H9 (cell line): ENCODE data around the gene TNC. TPM values are rescaled to one million over a fixed set of nuclear protein-coding genes. Genes with fewer than 3 reads are reported as not detected.

ENCODE experiments used
- DNase-seq: peaks from one replicate; pipeline ENCODE4 v3.0.0-alpha.2; 2017
- H2AFZ ChIP-seq: one replicate; pipeline ENCODE4 v1.6.1; 2013; ENCODE audit warnings: mild to moderate bottlenecking, low read length, control low read depth, moderate library complexity
- H2AK5ac ChIP-seq: 2 replicates; pipeline ENCODE4 v1.6.1; 2013; ENCODE audit warnings: low read length, control low read depth, mixed read lengths; ENCODE audit not compliant: insufficient read length
- H2BK120ac ChIP-seq: one replicate; pipeline ENCODE4 v1.6.1; 2013; ENCODE audit warnings: low read depth, mild to moderate bottlenecking, low read length, control low read depth, inconsistent platforms; ENCODE audit not compliant: poor library complexity, severe bottlenecking
- H2BK12ac ChIP-seq: 2 replicates; pipeline ENCODE4 v1.6.1; 2013; ENCODE audit warnings: low read length, control low read depth, mixed read lengths, low read depth; ENCODE audit not compliant: insufficient read length
- H2BK15ac ChIP-seq: 2 replicates; pipeline ENCODE4 v1.6.1; 2013; ENCODE audit warnings: low read depth, low read length, control low read depth
- H2BK20ac ChIP-seq: one replicate; pipeline ENCODE4 v1.6.1; 2013; ENCODE audit warnings: low read depth, mild to moderate bottlenecking, low read length, control low read depth, inconsistent platforms; ENCODE audit not compliant: poor library complexity, severe bottlenecking
- H2BK5ac ChIP-seq: 2 replicates; pipeline ENCODE4 v1.6.1; 2013; ENCODE audit warnings: low read length, control low read depth, mixed read lengths; ENCODE audit not compliant: insufficient read length
- H3K14ac ChIP-seq: 2 replicates; pipeline ENCODE4 v1.6.1; 2013; ENCODE audit warnings: low read length, control low read depth; ENCODE audit not compliant: insufficient read depth
- H3K18ac ChIP-seq: 2 replicates; pipeline ENCODE4 v1.6.1; 2013; ENCODE audit warnings: low read depth, mild to moderate bottlenecking, mixed read lengths, low read length, control low read depth; ENCODE audit not compliant: insufficient read length
- H3K23ac ChIP-seq: 2 replicates; pipeline ENCODE4 v1.6.1; 2013; ENCODE audit warnings: low read length, control low read depth, mixed read lengths, low read depth; ENCODE audit not compliant: insufficient read length
- H3K23me2 ChIP-seq: 2 replicates; pipeline ENCODE4 v1.6.1; 2013; ENCODE audit warnings: low read depth, mild to moderate bottlenecking, mixed read lengths, low read length, control low read depth; ENCODE audit not compliant: insufficient read length, poor library complexity, severe bottlenecking
- H3K27ac ChIP-seq: 2 replicates; pipeline ENCODE4 v1.5.1; 2013; ENCODE audit warnings: low read length, control low read depth, mixed read lengths, low read depth; ENCODE audit not compliant: insufficient read length
- H3K27me3 ChIP-seq: 2 replicates; pipeline ENCODE4 v1.6.1; 2013; ENCODE audit warnings: low read length, control low read depth, inconsistent platforms; ENCODE audit not compliant: insufficient read depth
- H3K4ac ChIP-seq: 2 replicates; pipeline ENCODE4 v1.6.1; 2013; ENCODE audit warnings: low read depth, mild to moderate bottlenecking, control low read depth, inconsistent platforms, low read length, moderate library complexity
- H3K4me1 ChIP-seq: 2 replicates; pipeline ENCODE4 v1.6.1; 2013; ENCODE audit warnings: low read length, control low read depth, inconsistent platforms; ENCODE audit not compliant: insufficient read depth
- H3K4me2 ChIP-seq: 2 replicates; pipeline ENCODE4 v1.6.1; 2013; ENCODE audit warnings: low read length, control low read depth, mixed read lengths; ENCODE audit not compliant: insufficient read length, insufficient read depth
- H3K56ac ChIP-seq: 2 replicates; pipeline ENCODE4 v1.6.1; 2013; ENCODE audit warnings: low read depth, mild to moderate bottlenecking, mixed read lengths, low read length, control low read depth; ENCODE audit not compliant: insufficient read length
- H3K79me1 ChIP-seq: 2 replicates; pipeline ENCODE4 v1.6.1; 2013; ENCODE audit warnings: low read depth, mild to moderate bottlenecking, moderate library complexity, low read length, control low read depth, inconsistent platforms; ENCODE audit not compliant: insufficient read depth, poor library complexity, severe bottlenecking
- H3K79me2 ChIP-seq: 2 replicates; pipeline ENCODE4 v1.6.1; 2013; ENCODE audit warnings: low read length, control low read depth, inconsistent platforms; ENCODE audit not compliant: insufficient read depth
- H3K9ac ChIP-seq: 2 replicates; pipeline ENCODE4 v1.6.1; 2013; ENCODE audit warnings: low read length, control low read depth, mixed read lengths; ENCODE audit not compliant: insufficient read length; ENCODE audit errors: extremely low read depth
- H3K9me3 ChIP-seq: one replicate; pipeline ENCODE4 v1.6.1; 2013; ENCODE audit warnings: low read depth, low read length, inconsistent platforms; ENCODE audit not compliant: control insufficient read depth
- H3T11ph ChIP-seq: one replicate; pipeline ENCODE4 v1.6.1; 2013; ENCODE audit warnings: mild to moderate bottlenecking, low read length, control low read depth, inconsistent platforms
- H4K20me1 ChIP-seq: one replicate; pipeline ENCODE4 v1.6.1; 2013; ENCODE audit not compliant: control insufficient read depth, insufficient read length, insufficient read depth
- H4K5ac ChIP-seq: 2 replicates; pipeline ENCODE4 v1.6.1; 2013; ENCODE audit warnings: low read depth, mild to moderate bottlenecking, mixed read lengths, low read length, control low read depth; ENCODE audit not compliant: insufficient read length
- H4K8ac ChIP-seq: replicated peaks from 2 replicates; pipeline ENCODE4 v1.6.1; 2013; ENCODE audit warnings: low read length, control low read depth, mixed read lengths, low read depth; ENCODE audit not compliant: insufficient read length
- H4K91ac ChIP-seq: 2 replicates; pipeline ENCODE4 v1.6.1; 2013; ENCODE audit warnings: low read depth, mild to moderate bottlenecking, moderate library complexity, mixed read lengths, low read length, control low read depth; ENCODE audit not compliant: insufficient read length
- H3K27ac Mint-ChIP-seq, 3 experiments: 2 replicates in 2 of 3; 3 replicates in 1 of 3; pipeline ENCODE4 v1.8.0; 2020 to 2021; ENCODE audit warnings: mixed read lengths in 3 of 3, mild to moderate bottlenecking in 1 of 3, moderate library complexity in 1 of 3
- H3K27me3 Mint-ChIP-seq: 2 replicates; pipeline ENCODE4 v1.8.0; 2021; ENCODE audit warnings: low read depth, mild to moderate bottlenecking, moderate library complexity, mixed read lengths
- H3K36me3 Mint-ChIP-seq, 3 experiments: 2 replicates in 2 of 3; 3 replicates in 1 of 3; pipeline ENCODE4 v1.8.0; 2020 to 2021; ENCODE audit warnings: low read depth in 3 of 3, mixed read lengths in 3 of 3; ENCODE audit not compliant: insufficient read depth in 1 of 3
- H3K4me1 Mint-ChIP-seq, 2 experiments: 2 replicates each; pipeline ENCODE4 v1.8.0; 2020; ENCODE audit warnings: mixed read lengths in 2 of 2
- H3K4me3 Mint-ChIP-seq, 2 experiments: 2 replicates in 1 of 2; 3 replicates in 1 of 2; pipeline ENCODE4 v1.8.0; 2020 to 2021; ENCODE audit warnings: mild to moderate bottlenecking in 2 of 2, mixed read lengths in 2 of 2, moderate library complexity in 1 of 2
- H3K9me3 Mint-ChIP-seq, 2 experiments: 2 replicates in 1 of 2; 3 replicates in 1 of 2; pipeline ENCODE4 v1.8.0; 2020; ENCODE audit warnings: mild to moderate bottlenecking in 2 of 2, mixed read lengths in 2 of 2, moderate library complexity in 1 of 2
- WGBS: extraction: QIAGEN DNeasy Blood & Tissue Kit; methylation state at CpG from one replicate; pipeline ENCODE4 v1.1.7; 2013; ENCODE audit warnings: missing lambda C conversion rate, low lambda C conversion rate, mixed read lengths; ENCODE audit not compliant: insufficient read length; ENCODE audit errors: extremely low coverage; 5-methylcytosine and 5-hydroxymethylcytosine counted together
- total RNA-seq: library from RNA; stranded (reverse); gene quantifications from 2 replicates; pipeline ENCODE4 v1.2.1, GENCODE V29; 2021
- TF ChIP-seq, protein P1 (sequence below): fragments of 200-600 bp; sonication (generic); conservative IDR thresholded peaks from 3 replicates; pipeline ENCODE4 v1.8.0; 2021; ENCODE audit warnings: antibody characterized with exemption, mild to moderate bottlenecking

The TNC gene
- total RNA-seq, 1 experiment from 2014 or later, result 0.63 TPM

GRCh38 chr9:115104908-115105307 is 13.0 kb downstream of the TNC start:
- Histone ChIP-seq H4K91ac (no peak overlapping the region), H3K27ac (no peak overlapping the region), H3K18ac (no peak overlapping the region), H4K8ac (no peak overlapping the region), H3K79me2 (0 out of 2 replicates have a peak, but pooled peaks cover 2% of the 10 kb centered on the region), H2BK20ac (no peak overlapping the region), H3K9ac (no peak overlapping the region), H2BK12ac (no peak overlapping the region), H3K4me2 (no peak overlapping the region), H3K9me3 (no peaks in the 10 kb centered on the region), H3K4ac (no peak overlapping the region), H2AK5ac (no peak overlapping the region), H4K5ac (no peak overlapping the region), H2AFZ (no peak overlapping the region), H2BK120ac (no peak overlapping the region), H3K23me2 (no peaks in the 10 kb centered on the region), H3K79me1 (no peaks in the 10 kb centered on the region), H3K23ac (no peak overlapping the region), H2BK5ac (no peak overlapping the region), H3K56ac (no peak overlapping the region), H3K27me3 (no peaks in the 10 kb centered on the region), H3K14ac (no peak overlapping the region), H3T11ph (no peak overlapping the region), H3K4me1 (peaks cover 2% of the 10 kb centered on the region), H4K20me1 (no peaks in the 10 kb centered on the region), H2BK15ac (no peak overlapping the region)
- no CpG with 5 or more reads among the region's 4 CpGs for WGBS
- Mint-ChIP-seq H3K4me3 (no peak overlapping the region), H3K36me3 (no peaks in the 10 kb centered on the region), H3K27me3 (peaks cover 51% of the 10 kb centered on the region), H3K9me3 (no peaks in the 10 kb centered on the region), H3K27ac (no peak overlapping the region), H3K4me1 (peaks cover 0 to 3% of the 10 kb centered on the region in 2 experiments; a peak in 1 of 4 replicates)
- TF ChIP-seq, protein P1, sequence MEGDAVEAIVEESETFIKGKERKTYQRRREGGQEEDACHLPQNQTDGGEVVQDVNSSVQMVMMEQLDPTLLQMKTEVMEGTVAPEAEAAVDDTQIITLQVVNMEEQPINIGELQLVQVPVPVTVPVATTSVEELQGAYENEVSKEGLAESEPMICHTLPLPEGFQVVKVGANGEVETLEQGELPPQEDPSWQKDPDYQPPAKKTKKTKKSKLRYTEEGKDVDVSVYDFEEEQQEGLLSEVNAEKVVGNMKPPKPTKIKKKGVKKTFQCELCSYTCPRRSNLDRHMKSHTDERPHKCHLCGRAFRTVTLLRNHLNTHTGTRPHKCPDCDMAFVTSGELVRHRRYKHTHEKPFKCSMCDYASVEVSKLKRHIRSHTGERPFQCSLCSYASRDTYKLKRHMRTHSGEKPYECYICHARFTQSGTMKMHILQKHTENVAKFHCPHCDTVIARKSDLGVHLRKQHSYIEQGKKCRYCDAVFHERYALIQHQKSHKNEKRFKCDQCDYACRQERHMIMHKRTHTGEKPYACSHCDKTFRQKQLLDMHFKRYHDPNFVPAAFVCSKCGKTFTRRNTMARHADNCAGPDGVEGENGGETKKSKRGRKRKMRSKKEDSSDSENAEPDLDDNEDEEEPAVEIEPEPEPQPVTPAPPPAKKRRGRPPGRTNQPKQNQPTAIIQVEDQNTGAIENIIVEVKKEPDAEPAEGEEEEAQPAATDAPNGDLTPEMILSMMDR, result no peak
- DNase-seq, result no peak
